Endometrial microvascular endothelial cells (primary cell): Measurements from ENCODE around the gene ZNRF3. TPM values are rescaled to one million over a fixed set of nuclear protein-coding genes. Genes with fewer than 3 reads are reported as not detected.
"Not testable (repeated sequence)": the region's sequence is repeated elsewhere in the genome, so short reads cannot be mapped to it uniquely, and the experiment has no call there.

Experiments
- in situ Hi-C: cut with HindIII; loops from 2 replicates; pipeline ENCODE4 v1.10.0; 2017; ENCODE audit warnings: low sequenced_read_pairs, low pct_unique_long_range_greater_than_20kb; ENCODE audit errors: inconsistent ontology term
- total RNA-seq: library from RNA; depleted of rRNA; stranded (reverse); fragments of >200 nt; gene quantifications from one replicate; pipeline ENCODE4 v1.2.3, GENCODE V29; 2015; ENCODE audit errors: inconsistent ontology term

The ZNRF3 gene
- total RNA-seq, 1 donor from 2014 or later = 8.2 TPM

GRCh38 chr22:29037340-29037932 lies 154.1 kb downstream of the ZNRF3 start:
- in situ Hi-C loops = no loop called here

- in situ Hi-C loops = no loop called here
Measured at GRCh38 chr22:29039148-29039547, 155.8 kb downstream of the ZNRF3 start.

- in situ Hi-C loops = not testable (repeated sequence)
Measured at GRCh38 chr22:29039684-29040083, 156.3 kb downstream of the ZNRF3 start.

- in situ Hi-C loops = no loop called here
Measured at GRCh38 chr22:29040385-29041275, 157.3 kb downstream of the ZNRF3 start.

- in situ Hi-C loops = no loop called here
Measured at GRCh38 chr22:29041408-29041807, 158.0 kb downstream of the ZNRF3 start.

GRCh38 chr22:29043906-29044575 lies 160.7 kb downstream of the ZNRF3 start:
- in situ Hi-C loops = no loop called here

- in situ Hi-C loops = no loop called here
Measured at GRCh38 chr22:29044657-29045176, 161.3 kb downstream of the ZNRF3 start.

GRCh38 chr22:29048822-29049654 lies 165.7 kb downstream of the ZNRF3 start:
- in situ Hi-C loops = no loop called here

- in situ Hi-C loops = no loop called here
Measured at GRCh38 chr22:29049655-29050263, 166.4 kb downstream of the ZNRF3 start.

GRCh38 chr22:29050457-29050856 lies 167.1 kb downstream of the ZNRF3 start:
- in situ Hi-C loops = no loop called here

GRCh38 chr22:29053048-29053702 lies 169.8 kb downstream of the ZNRF3 start:
- in situ Hi-C loops = no loop called here

GRCh38 chr22:29054251-29054767 lies 170.9 kb downstream of the ZNRF3 start:
- in situ Hi-C loops = no loop called here

- in situ Hi-C loops = no loop called here
Measured at GRCh38 chr22:29055192-29055830, 171.9 kb downstream of the ZNRF3 start.

- in situ Hi-C loops = no loop called here
Measured at GRCh38 chr22:29056472-29056871, 173.1 kb downstream of the ZNRF3 start.

- in situ Hi-C loops = no loop called here
Measured at GRCh38 chr22:29060251-29060869, 177.0 kb downstream of the ZNRF3 start.

- in situ Hi-C loops = no loop called here
Measured at GRCh38 chr22:29060931-29061330, 177.6 kb downstream of the ZNRF3 start.

- in situ Hi-C loops = no loop called here
Measured at GRCh38 chr22:29061773-29062172, 178.4 kb downstream of the ZNRF3 start, which contains the start of gene C22orf31. Gene C22orf31, minus strand, starts transcription at chr22:29061831. Its CDS starts 39 bp downstream, at chr22:29061792.
